ENCODE data around the gene PLEKHO1.
"Not testable (repeated sequence)": the region's sequence is repeated elsewhere in the genome, so short reads cannot be mapped to it uniquely, and the experiment has no call there.

The PLEKHO1 gene

DNA sequence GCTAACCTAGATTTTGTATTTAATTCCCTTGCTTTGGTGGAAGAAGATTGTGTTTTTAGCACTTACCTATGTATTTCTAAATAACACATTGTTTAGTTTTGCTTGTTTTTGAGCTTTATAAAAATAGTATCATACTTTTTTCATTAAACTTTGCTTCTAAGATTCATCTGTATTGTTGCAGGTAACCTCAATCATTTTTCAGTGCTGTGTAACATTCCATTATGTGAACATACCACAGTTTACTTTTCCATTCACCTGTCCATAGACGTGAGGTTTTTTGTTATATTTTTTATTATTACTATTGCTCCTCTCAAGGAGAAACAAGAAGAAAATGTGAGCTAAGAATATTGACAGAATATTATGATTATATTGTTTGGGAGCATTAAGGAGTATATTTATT, 15.2 kb upstream of the PLEKHO1 start:
- DNase-seq (ENCODE audit: low read depth), result no peak
- TF ChIP-seq, protein P1, sequence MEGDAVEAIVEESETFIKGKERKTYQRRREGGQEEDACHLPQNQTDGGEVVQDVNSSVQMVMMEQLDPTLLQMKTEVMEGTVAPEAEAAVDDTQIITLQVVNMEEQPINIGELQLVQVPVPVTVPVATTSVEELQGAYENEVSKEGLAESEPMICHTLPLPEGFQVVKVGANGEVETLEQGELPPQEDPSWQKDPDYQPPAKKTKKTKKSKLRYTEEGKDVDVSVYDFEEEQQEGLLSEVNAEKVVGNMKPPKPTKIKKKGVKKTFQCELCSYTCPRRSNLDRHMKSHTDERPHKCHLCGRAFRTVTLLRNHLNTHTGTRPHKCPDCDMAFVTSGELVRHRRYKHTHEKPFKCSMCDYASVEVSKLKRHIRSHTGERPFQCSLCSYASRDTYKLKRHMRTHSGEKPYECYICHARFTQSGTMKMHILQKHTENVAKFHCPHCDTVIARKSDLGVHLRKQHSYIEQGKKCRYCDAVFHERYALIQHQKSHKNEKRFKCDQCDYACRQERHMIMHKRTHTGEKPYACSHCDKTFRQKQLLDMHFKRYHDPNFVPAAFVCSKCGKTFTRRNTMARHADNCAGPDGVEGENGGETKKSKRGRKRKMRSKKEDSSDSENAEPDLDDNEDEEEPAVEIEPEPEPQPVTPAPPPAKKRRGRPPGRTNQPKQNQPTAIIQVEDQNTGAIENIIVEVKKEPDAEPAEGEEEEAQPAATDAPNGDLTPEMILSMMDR (conservative IDR thresholded peaks at IDR 0.05; ENCODE audit: low read depth, low read length), result no peak

DNA sequence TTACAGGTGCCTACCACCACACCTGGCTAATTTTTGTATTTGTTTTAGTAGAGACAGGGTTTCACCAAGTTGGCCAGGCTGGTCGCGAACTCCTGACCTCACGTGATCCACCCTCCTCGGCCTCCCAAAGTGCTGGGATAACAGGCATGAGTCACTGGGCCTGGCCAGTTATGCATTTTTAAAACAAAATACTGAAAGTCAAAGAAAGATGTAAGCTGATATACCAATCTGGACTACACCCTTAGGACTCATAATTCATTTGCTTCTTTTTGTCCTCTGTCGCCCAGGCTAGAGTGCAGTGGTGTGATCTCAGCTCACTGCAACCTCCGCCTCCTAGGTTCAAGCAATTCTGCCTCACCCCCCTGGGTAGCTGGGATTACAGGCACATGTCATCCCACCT, 14.3 kb upstream of the PLEKHO1 start:
- DNase-seq (ENCODE audit: low read depth), result not testable (repeated sequence)

More for the DNA sequence above, 15.2 kb upstream of the PLEKHO1 start:
- no peak overlapping the region for H3K4me3 ChIP-seq (ENCODE audit: low read depth, low read length)

DNA sequence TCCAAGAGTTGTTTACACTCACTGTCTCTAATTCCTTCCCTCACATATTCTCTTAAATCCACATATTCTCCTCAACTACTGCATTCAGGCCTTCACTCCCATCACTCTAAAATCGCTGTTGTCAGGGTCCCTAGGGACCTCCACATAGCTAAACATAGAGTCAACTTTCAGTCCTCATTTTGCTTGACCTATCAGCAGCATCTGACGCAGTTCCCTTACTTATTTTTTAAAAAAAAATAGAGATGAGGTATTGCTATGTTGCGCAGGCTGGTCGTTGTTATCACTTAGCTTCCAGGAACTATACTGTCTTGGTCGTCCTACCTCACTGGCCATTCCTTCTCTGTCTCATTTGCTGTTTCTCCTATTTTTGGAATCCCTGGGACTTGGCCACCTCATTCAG, 11.7 kb upstream of the PLEKHO1 start:
- H3K4me3 ChIP-seq (ENCODE audit: low read depth, low read length), result no peak overlapping the region
- DNase-seq (ENCODE audit: low read depth), result no peak
- TF ChIP-seq, protein P1 (conservative IDR thresholded peaks at IDR 0.05; ENCODE audit: low read depth, low read length), result no peak

More for the DNA sequence above, 14.3 kb upstream of the PLEKHO1 start:
- not testable (repeated sequence) for H3K4me3 ChIP-seq (ENCODE audit: low read depth, low read length)

DNA sequence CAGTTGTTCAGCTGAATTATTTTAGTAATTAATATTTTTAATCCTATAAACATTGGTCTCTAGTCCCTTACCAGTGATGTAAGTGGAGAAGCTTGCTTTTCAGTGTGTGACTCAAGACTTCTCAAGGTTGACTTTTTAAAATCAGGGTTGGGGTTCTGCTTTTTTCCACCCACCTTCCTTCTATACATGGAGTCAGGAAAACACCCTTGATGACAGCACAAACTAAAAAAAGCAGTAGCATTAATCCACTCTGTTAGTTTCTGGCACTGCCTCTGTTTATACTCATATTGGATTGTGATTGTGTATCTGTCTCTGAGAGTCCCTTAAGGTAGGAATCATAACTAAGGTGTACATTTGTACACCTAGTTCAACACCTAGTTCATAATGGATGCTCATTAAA, 8.3 kb upstream of the PLEKHO1 start:
- TF ChIP-seq, protein P1 (conservative IDR thresholded peaks at IDR 0.05; ENCODE audit: low read depth, low read length), result no peak
- DNase-seq (ENCODE audit: low read depth), result no peak

DNA sequence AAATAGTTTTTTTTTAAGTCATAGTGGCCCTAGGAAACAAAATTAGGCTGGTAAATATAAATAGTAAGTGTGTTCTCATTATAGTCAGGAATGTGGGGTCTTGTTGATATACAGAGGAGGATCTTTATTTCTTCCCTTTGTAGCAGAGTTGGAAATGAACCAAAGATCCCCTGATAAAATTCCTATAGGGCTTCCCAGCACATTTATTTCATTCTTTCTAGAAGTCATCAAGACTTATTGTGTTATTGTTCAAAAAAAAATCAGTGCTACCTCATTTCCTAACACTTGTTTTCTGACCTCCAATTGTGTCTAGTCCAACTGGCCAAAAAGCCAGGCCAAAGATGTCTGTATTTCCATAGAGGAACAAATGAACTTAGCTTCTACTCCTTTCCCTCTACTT, 7.6 kb upstream of the PLEKHO1 start:
- no peak for DNase-seq (ENCODE audit: low read depth)
- H3K4me3 ChIP-seq (ENCODE audit: low read depth, low read length), result no peak overlapping the region
- TF ChIP-seq, protein P1 (conservative IDR thresholded peaks at IDR 0.05; ENCODE audit: low read depth, low read length), result no peak

More for the DNA sequence above, 8.3 kb upstream of the PLEKHO1 start:
- H3K4me3 ChIP-seq (ENCODE audit: low read depth, low read length), result no peak overlapping the region

DNA sequence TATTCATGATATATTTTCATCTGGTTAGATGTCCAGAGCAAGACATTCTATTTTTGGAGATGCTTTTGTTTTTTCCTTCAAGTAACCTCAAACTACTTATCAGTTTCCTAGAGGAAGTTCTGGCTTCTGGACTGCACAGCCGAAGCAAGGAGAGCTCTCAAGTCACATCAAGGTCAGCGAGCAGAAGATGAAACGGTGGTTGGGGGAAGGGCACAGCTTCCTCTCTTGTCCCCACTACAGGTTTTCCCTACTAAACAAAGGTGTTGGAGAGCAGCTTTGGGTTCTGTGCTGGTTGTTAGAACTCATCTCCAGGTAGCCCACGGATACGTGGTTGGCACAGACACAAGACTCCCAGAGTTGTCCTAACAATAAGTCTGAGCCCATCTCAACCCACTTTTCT, 5.1 kb upstream of the PLEKHO1 start:
- DNase-seq (ENCODE audit: low read depth), result no peak
- no peak overlapping the region for H3K4me3 ChIP-seq (ENCODE audit: low read depth, low read length)
- TF ChIP-seq, protein P1 (conservative IDR thresholded peaks at IDR 0.05; ENCODE audit: low read depth, low read length), result no peak

DNA sequence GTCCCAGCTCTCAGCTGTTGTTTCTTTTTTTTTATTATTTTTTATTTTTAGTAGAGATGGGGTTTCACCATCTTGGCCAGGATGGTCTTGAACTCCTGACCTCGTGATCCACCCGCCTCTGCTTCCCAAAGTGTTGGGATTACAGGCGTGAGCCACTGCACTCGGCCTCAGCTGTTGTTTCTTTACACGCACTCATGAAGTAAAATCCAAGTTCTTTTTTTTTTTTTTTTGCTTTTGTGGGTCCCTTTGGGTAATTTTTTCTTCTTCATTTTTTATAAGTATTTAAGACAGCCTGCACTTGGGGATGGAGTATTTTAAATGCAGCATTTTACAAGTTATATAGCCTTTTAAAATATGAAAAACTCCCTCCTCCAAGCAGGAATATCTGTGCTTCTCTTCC, 3.7 kb upstream of the PLEKHO1 start:
- DNase-seq (ENCODE audit: low read depth); H3K4me3 ChIP-seq (ENCODE audit: low read depth, low read length): not testable (repeated sequence)

DNA sequence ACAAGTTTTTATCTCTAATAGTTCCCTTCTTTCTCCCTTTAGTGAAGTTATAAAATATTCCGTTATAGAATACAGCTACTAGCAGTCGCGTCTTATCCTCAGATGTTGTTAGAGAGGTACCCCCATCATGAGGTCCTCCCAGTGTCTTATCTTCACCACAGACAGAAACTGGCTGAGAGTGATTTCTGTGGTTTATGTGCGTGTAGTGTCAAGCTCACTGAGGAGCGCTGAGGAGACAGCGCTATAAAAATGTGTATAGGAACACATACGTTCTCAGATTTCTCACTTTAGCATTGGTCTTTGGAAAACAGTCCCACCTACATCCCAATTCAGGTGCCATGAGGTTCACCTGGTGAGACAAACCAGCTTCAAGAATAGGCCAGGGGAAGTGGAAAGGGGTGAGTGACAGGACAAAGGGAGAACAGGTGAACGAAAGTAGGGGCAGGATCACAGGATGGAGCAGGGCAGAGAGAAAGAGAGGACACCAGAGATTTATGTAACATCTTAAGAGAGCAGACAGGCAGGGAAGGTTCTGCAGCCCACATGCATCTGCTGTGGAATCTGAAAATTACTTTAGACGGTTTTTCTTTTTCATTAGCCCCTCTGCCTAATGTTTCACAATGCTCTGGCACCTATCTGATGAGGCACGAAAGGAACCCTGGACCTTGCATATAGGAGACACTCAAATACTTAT, 2.7 kb upstream of the PLEKHO1 start:
- TF ChIP-seq, protein P1 (conservative IDR thresholded peaks at IDR 0.05; ENCODE audit: low read depth, low read length), result no peak

More for the DNA sequence above, 2.7 kb upstream of the PLEKHO1 start:
- no peak overlapping the region for H3K4me3 ChIP-seq (ENCODE audit: low read depth, low read length)
- DNase-seq (ENCODE audit: low read depth), result no peak

Measured in choroid plexus epithelial cell (primary cell).